ENCODE data around the gene BTBD16. TPM values are rescaled to one million over a fixed set of nuclear protein-coding genes. Genes with fewer than 3 reads are reported as not detected.

Gene BTBD16
- total RNA-seq, 2 experiments from 2014 or later = 0.06 TPM; not detected in 1

DNA sequence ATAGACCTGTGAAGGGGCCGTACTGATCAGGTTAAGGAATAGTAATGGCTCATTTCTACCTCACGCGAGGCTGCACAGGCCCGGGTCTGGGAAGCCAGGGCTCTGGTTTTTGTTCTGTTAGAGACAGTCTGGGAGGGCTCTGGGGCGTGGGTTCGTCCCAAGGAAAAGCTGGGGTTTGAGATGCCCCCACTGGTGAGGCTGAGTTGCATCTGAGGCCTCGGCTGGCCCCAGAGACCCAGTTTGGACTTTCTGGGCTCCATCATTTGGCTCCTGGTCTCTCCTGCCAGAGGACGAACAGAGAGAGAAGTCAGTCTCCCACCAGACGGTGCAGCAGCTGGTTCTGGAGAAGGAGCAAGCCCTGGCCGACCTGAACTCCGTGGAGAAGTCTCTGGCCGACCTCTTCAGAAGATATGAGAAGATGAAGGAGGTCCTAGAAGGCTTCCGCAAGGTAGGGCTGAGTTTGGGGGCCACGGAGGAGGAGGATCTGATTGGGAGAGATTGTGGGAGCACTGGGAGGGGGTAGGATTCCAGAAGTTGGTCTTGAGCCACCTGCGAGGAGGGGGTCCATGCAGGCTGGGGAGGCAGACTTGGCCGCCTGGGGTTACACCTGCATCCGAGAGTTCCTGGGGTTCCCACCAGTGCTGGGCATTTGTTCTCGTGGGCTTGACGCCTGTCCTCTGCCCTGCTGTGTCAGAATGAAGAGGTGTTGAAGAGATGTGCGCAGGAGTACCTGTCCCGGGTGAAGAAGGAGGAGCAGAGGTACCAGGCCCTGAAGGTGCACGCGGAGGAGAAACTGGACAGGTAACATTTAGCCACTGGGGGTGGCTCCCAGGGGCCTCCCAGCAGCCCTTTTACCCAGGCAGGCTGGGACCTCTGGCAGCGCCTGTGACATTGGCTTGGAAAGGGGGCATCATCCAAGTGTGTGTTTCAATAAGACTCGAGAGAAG lies 22.5 kb upstream of the BTBD16 start:
- no peak for TF ChIP-seq EZH2phosphoT487 (IDR thresholded peaks at IDR 0.05; ENCODE audit: borderline replicate concordance, low read depth, low read length)
- TF ChIP-seq, protein P1, sequence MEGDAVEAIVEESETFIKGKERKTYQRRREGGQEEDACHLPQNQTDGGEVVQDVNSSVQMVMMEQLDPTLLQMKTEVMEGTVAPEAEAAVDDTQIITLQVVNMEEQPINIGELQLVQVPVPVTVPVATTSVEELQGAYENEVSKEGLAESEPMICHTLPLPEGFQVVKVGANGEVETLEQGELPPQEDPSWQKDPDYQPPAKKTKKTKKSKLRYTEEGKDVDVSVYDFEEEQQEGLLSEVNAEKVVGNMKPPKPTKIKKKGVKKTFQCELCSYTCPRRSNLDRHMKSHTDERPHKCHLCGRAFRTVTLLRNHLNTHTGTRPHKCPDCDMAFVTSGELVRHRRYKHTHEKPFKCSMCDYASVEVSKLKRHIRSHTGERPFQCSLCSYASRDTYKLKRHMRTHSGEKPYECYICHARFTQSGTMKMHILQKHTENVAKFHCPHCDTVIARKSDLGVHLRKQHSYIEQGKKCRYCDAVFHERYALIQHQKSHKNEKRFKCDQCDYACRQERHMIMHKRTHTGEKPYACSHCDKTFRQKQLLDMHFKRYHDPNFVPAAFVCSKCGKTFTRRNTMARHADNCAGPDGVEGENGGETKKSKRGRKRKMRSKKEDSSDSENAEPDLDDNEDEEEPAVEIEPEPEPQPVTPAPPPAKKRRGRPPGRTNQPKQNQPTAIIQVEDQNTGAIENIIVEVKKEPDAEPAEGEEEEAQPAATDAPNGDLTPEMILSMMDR (conservative IDR thresholded peaks at IDR 0.05; ENCODE audit: low read length) = no peak

DNA sequence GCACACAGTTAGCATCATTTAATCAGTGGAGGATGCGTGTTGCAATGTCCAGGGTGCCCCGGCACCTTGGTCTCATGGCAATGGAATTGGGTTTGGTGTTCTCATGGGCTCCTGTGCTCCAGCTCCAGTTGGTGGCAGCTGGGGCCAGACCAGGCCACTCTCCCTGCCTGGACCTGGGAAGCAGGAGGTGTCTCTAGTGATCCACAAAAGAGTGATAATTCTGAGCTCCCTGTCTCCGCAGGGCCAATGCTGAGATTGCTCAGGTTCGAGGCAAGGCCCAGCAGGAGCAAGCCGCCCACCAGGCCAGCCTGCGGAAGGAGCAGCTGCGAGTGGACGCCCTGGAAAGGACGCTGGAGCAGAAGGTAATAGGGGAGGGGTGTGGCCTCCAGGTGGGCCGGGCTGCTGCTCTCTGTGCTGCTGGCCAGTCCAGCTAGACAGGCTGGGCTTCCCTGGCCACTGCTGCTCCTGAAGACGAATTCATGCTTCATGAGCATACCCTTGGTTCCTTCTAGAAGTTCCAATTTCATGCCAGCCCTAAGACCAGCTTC lies 21.7 kb upstream of the BTBD16 start:
- intact Hi-C loops (cut with micrococcal nuclease; ENCODE audit: unreplicated experiment) = no loop called here
- ChIA-PET CTCF (ENCODE audit: unreplicated experiment) (no interaction called here), POLR2A (interaction anchor here (1.1 kb wide), 1 partner anchor 9 kb away, joined by 6 read pairs; no protein-coding TSS in a partner anchor)
- Histone ChIP-seq H3K4me1 (ENCODE audit: insufficient read depth, low read length, poor library complexity, severe bottlenecking) (no peaks in the 10 kb centered on the region), H3K4me2 (ENCODE audit: low read length) (no peak overlapping the region), H2AFZ (ENCODE audit: low read length) (no peak overlapping the region), H3K36me3 (ENCODE audit: insufficient read depth, low read length) (no peaks in the 10 kb centered on the region), H3K9me3 (ENCODE audit: low read length) (no peaks in the 10 kb centered on the region), H3K27ac (ENCODE audit: low read depth, low read length, poor library complexity, severe bottlenecking) (no peak overlapping the region), H4K20me1 (ENCODE audit: insufficient read depth, low read length) (no peaks in the 10 kb centered on the region), H3K4me3 (ENCODE audit: low read depth, low read length, poor library complexity, severe bottlenecking) (no peak overlapping the region), H3K79me2 (ENCODE audit: insufficient read depth, low read depth, low read length) (no peaks in the 10 kb centered on the region), H3K9me2 (ENCODE audit: insufficient read depth, low read length) (no peaks in the 10 kb centered on the region)
- DNase-seq (ENCODE audit: low spot score) = no peak
- TF ChIP-seq, protein P1 (conservative IDR thresholded peaks at IDR 0.05; ENCODE audit: low read length) = no peak
- no peak for TF ChIP-seq EZH2phosphoT487 (IDR thresholded peaks at IDR 0.05; ENCODE audit: borderline replicate concordance, low read depth, low read length)
- BruUV-seq (replicated peaks) = no TSS peak

More for the DNA sequence above, 22.5 kb upstream of the BTBD16 start:
- Histone ChIP-seq H3K9me2 (ENCODE audit: insufficient read depth, low read length) (no peaks in the 10 kb centered on the region), H2AFZ (ENCODE audit: low read length) (no peak overlapping the region), H3K4me1 (ENCODE audit: insufficient read depth, low read length, poor library complexity, severe bottlenecking) (no peaks in the 10 kb centered on the region), H3K79me2 (ENCODE audit: insufficient read depth, low read depth, low read length) (no peaks in the 10 kb centered on the region), H4K20me1 (ENCODE audit: insufficient read depth, low read length) (no peaks in the 10 kb centered on the region), H3K36me3 (ENCODE audit: insufficient read depth, low read length) (no peaks in the 10 kb centered on the region), H3K27ac (ENCODE audit: low read depth, low read length, poor library complexity, severe bottlenecking) (no peak overlapping the region), H3K9me3 (ENCODE audit: low read length) (no peaks in the 10 kb centered on the region), H3K4me2 (ENCODE audit: low read length) (no peak overlapping the region), H3K4me3 (ENCODE audit: low read depth, low read length, poor library complexity, severe bottlenecking) (no peak overlapping the region)
- ChIA-PET CTCF (ENCODE audit: unreplicated experiment) (no interaction called here), POLR2A (no interaction called here)
- BruUV-seq (replicated peaks) = no TSS peak
- intact Hi-C loops (cut with micrococcal nuclease; ENCODE audit: unreplicated experiment) = no loop called here
- no peak for DNase-seq (ENCODE audit: low spot score)
